Inflammatory macrophage treated with lipopolysaccharide for 1 hour (primary cell): Measurements from ENCODE around the gene PHF20.
A peak's percentile ranks its signal among the peaks of the same experiment; 100 is the strongest.
"Not testable (repeated sequence)": the region's sequence is repeated elsewhere in the genome, so short reads cannot be mapped to it uniquely, and the experiment has no call there.

ENCODE experiments used
- DNase-seq, 2 donors: peaks; one replicate each; pipeline ENCODE4 v3.0.0-alpha.2; 2020 to 2022

The PHF20 gene

GRCh38 chr20:35842361-35842760, 70.5 kb downstream of the PHF20 start:
- no peak for DNase-seq

GRCh38 chr20:35843894-35844293, 72.1 kb downstream of the PHF20 start:
- DNase-seq = not testable (repeated sequence)

GRCh38 chr20:35845561-35845960, 73.7 kb downstream of the PHF20 start:
- no peak for DNase-seq

GRCh38 chr20:35849706-35850105, 77.9 kb downstream of the PHF20 start:
- DNase-seq = no peak

- peak; percentile 39 to 52 for DNase-seq
These were observed 79.8 kb downstream of the PHF20 start for GRCh38 chr20:35851659-35852058.

- no peak for DNase-seq
These were observed 83.0 kb downstream of the PHF20 start for GRCh38 chr20:35854713-35855348.

- DNase-seq = not testable (repeated sequence)
These were observed 83.8 kb downstream of the PHF20 start for GRCh38 chr20:35855641-35856040.

- DNase-seq = no peak
These were observed 85.1 kb downstream of the PHF20 start for GRCh38 chr20:35856866-35857265.

- peak; percentile 37 to 49 for DNase-seq
These were observed 94.8 kb downstream of the PHF20 start for GRCh38 chr20:35866418-35867202.

GRCh38 chr20:35870541-35871258, 98.9 kb downstream of the PHF20 start:
- DNase-seq = no peak

- no peak for DNase-seq
These were observed 99.5 kb downstream of the PHF20 start for GRCh38 chr20:35871259-35871771.

GRCh38 chr20:35876033-35876320, 104.2 kb downstream of the PHF20 start:
- no peak for DNase-seq

- DNase-seq = no peak
These were observed 105.8 kb downstream of the PHF20 start for GRCh38 chr20:35877611-35878010.

- DNase-seq = no peak
These were observed 106.4 kb downstream of the PHF20 start for GRCh38 chr20:35878113-35878625.

GRCh38 chr20:35881676-35882075, 109.9 kb downstream of the PHF20 start:
- no peak for DNase-seq

GRCh38 chr20:35882427-35883161, 110.8 kb downstream of the PHF20 start:
- not testable (repeated sequence) for DNase-seq

GRCh38 chr20:35883336-35883777, 111.5 kb downstream of the PHF20 start:
- DNase-seq = no peak

- peak in 1 of 2 donors; percentile 52 for DNase-seq
These were observed 112.1 kb downstream of the PHF20 start for GRCh38 chr20:35883778-35884540.

- DNase-seq = no peak
These were observed 112.7 kb downstream of the PHF20 start for GRCh38 chr20:35884541-35884865.

GRCh38 chr20:35885212-35885611, 113.4 kb downstream of the PHF20 start:
- DNase-seq = no peak

GRCh38 chr20:35886537-35886936, 114.7 kb downstream of the PHF20 start:
- no peak for DNase-seq
